Ishikawa (cell line): ENCODE data around the gene TPK1.
"Not testable (repeated sequence)": the region's sequence is repeated elsewhere in the genome, so short reads cannot be mapped to it uniquely, and the experiment has no call there.

ENCODE experiments used
- RAD21 ChIP-seq: IDR thresholded peaks from 2 replicates; pipeline ENCODE4 v1.6.1; 2012; ENCODE audit warnings: low read depth
- TEAD4 ChIP-seq: IDR thresholded peaks from 2 replicates; pipeline ENCODE4 v1.6.1; 2012

DNA sequence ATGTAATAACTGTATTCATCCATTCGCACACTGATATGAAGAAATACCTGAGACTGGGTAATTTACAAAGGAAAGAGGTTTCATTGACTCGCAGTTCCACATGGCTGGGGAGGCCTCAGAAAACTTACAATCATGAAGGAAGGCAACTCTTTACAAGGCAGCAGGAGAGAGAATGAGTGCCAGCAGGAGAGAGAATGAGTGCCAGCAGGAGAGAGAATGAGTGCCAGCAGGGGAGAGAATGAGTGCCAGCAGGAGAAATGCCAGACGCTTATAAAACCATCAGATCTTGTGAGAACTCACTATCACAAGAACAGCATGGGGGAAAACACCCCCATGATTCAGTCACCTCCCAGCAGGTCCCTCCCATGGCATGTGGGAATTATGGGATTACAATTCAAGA lies 58.0 kb downstream of the TPK1 start:
- TF ChIP-seq TEAD4 = peak; percentile 71
- not testable (repeated sequence) for TF ChIP-seq RAD21
